ENCODE results near the gene CTNNA1.

DNA sequence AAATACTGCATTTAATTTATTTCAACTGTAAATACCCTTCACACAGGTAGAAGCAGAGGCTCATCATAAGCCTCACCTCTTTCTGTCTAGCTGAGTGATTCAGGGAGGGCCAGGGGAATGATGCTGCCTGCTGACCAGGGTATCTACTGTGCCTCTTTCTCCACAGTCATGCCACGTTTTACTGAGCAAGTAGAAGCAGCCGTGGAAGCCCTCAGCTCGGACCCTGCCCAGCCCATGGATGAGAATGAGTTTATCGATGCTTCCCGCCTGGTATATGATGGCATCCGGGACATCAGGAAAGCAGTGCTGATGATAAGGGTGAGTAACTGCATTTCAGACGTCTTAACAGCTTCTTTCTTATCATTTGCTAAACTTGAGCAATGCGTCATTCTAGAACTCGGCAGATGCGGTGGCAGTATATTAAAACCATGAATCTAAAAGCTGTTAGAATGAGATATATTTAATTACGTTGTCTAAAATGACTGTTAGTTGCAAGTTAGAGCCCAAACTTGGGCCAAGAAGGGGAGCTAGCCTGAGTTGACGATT, 171.9 kb downstream of the CTNNA1 start:
- TF ChIP-seq, protein P1, sequence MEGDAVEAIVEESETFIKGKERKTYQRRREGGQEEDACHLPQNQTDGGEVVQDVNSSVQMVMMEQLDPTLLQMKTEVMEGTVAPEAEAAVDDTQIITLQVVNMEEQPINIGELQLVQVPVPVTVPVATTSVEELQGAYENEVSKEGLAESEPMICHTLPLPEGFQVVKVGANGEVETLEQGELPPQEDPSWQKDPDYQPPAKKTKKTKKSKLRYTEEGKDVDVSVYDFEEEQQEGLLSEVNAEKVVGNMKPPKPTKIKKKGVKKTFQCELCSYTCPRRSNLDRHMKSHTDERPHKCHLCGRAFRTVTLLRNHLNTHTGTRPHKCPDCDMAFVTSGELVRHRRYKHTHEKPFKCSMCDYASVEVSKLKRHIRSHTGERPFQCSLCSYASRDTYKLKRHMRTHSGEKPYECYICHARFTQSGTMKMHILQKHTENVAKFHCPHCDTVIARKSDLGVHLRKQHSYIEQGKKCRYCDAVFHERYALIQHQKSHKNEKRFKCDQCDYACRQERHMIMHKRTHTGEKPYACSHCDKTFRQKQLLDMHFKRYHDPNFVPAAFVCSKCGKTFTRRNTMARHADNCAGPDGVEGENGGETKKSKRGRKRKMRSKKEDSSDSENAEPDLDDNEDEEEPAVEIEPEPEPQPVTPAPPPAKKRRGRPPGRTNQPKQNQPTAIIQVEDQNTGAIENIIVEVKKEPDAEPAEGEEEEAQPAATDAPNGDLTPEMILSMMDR (IDR thresholded peaks at IDR 0.05), result no peak
- TF ChIP-seq POLR2A (IDR thresholded peaks at IDR 0.05), result no peak

Data from lower leg skin (tissue), 3 donors.